Stimulated activated CD8-positive, alpha-beta memory T cell treated with anti-CD3 and anti-CD28 coated beads, Interleukin-12 subunit alpha, Interleukin-12 subunit beta, amount 100 ng/mL, for 4 hours (primary cell): ENCODE results near the gene CPA5.
"Not testable (repeated sequence)": the region's sequence is repeated elsewhere in the genome, so short reads cannot be mapped to it uniquely, and the experiment has no call there.

Source experiments
- DNase-seq: peaks from one replicate; pipeline ENCODE4 v3.0.0-alpha.2; 2020; ENCODE audit warnings: low read depth

CPA5 gene

GRCh38 chr7:130344271-130344866, at the start of gene CPA5:
Gene CPA5 (plus strand): TSS chr7:130344816. CDS start chr7:130346486, 1,670 bp downstream.
- no peak for DNase-seq

- DNase-seq = no peak
Observed at GRCh38 chr7:130296221-130296951, 48.2 kb upstream of the CPA5 start.

- DNase-seq = no peak
Observed at GRCh38 chr7:130297628-130298543, 46.7 kb upstream of the CPA5 start.

GRCh38 chr7:130298544-130299326, 45.9 kb upstream of the CPA5 start:
- no peak for DNase-seq

- DNase-seq = no peak
Observed at GRCh38 chr7:130299866-130300265, 44.8 kb upstream of the CPA5 start.

- DNase-seq = no peak
Observed at GRCh38 chr7:130301501-130302020, 43.1 kb upstream of the CPA5 start.

GRCh38 chr7:130302649-130303048, 42.0 kb upstream of the CPA5 start:
- DNase-seq = no peak

- DNase-seq = no peak
Observed at GRCh38 chr7:130303127-130303526, 41.5 kb upstream of the CPA5 start.

DNA sequence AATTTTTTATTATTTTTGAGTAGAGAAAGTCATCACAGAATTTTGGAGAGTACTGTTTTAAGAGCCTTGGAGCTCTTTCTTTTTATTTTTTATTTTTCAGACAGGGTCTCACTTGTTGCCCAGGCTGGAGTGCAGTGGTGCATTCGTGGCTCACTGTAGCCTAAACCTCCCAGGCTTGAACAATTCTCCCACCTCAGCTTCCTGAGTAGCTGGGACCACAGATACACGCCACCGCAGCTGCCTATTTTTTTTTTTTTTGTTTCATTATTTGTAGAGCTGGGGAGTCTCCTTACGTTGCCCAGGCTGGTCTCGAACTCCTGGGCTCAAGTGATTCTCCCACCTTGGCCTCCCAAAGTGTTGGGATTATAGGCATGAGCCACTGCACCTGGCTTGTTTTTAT, 41.1 kb upstream of the CPA5 start:
- no peak for DNase-seq

DNA sequence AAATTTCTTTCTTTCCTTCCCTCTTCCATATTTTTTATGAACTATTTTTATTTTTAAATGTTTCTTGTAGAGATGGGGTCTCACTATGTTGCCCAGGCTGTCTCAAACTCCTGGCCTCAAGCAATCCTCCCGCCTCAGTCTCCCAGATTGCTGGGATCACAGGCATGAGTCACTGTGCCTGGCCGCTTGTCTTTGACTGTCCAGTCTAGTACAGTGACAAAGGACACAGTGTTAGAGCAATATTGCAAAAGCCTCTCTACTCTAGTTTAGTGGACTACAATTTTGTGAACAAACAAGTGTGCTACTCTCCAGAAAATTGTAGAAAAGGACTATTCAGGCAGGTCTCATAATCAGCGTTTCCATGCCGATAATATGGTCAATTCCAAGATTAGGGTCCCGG, 40.6 kb upstream of the CPA5 start:
- no peak for DNase-seq

DNA sequence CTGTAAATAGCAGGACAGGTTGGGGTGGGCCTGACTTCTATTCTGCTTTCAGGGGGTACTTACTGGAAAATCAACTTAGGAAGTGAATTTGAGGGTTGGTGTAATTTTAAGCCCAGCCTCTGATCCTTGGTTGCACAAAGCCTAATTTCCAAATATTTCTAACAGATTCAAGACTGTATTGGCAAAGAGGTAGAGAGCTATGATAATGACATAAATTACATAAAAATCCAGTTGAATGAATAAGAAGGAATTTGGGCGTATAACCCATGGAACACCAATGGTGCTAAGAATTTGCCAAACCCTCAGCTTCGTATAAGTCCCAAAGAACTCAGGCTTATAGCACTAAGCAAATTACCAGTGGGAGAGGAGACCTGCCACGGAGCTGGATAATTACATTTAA, 39.7 kb upstream of the CPA5 start:
- DNase-seq = no peak

- DNase-seq = no peak
Observed at GRCh38 chr7:130305433-130306042, 39.1 kb upstream of the CPA5 start.

GRCh38 chr7:130309986-130310385, 34.6 kb upstream of the CPA5 start:
- no peak for DNase-seq

GRCh38 chr7:130314305-130314704, 30.3 kb upstream of the CPA5 start:
- no peak for DNase-seq

GRCh38 chr7:130319541-130319940, 25.1 kb upstream of the CPA5 start:
- no peak for DNase-seq

GRCh38 chr7:130321542-130322229, 22.9 kb upstream of the CPA5 start:
- not testable (repeated sequence) for DNase-seq

DNA sequence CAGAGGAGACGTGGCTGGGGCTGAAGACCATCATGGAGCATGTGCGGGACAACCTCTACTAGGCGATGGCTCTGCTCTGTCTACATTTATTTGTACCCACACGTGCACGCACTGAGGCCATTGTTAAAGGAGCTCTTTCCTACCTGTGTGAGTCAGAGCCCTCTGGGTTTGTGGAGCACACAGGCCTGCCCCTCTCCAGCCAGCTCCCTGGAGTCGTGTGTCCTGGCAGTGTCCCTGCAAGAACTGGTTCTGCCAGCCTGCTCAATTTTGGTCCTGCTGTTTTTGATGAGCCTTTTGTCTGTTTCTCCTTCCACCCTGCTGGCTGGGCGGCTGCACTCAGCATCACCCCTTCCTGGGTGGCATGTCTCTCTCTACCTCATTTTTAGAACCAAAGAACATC, 22.0 kb upstream of the CPA5 start:
- no peak for DNase-seq

DNA sequence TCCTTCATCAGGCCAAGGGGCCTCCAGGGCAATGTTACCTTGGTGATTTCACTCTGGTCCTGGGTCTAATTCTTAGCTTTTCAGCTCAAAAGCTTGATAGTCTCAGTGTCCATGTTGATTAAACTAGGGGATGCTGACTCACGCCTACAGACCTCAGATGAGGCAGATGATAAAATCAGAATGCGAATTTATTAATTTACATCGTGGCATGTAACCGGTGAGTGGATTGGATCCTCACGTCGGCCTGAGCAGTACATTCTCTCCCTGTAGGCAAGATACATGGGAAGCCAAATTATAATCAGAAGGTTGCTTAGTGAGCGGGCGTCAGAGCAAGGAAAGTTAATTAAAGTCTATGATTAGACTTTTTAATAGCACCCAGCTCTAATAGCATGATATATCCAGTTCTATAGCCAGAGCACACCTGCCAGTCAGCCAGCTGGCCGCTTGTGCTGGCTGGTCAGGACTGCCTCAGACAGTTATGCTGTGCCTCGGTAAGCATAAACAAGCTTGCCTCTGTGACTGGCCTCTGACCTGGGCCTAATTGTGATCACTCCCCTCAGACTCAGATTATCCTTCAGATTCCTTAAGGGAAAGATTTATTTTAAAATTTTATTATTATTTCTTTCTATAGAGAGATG, 20.2 kb upstream of the CPA5 start:
- DNase-seq = no peak

- no peak for DNase-seq
Observed at GRCh38 chr7:130329681-130330080, 14.9 kb upstream of the CPA5 start.
